ENCODE results near the gene SLC24A1. TPM values are rescaled to one million over a fixed set of nuclear protein-coding genes. Genes with fewer than 3 reads are reported as not detected.
"Not testable (repeated sequence)": the region's sequence is repeated elsewhere in the genome, so short reads cannot be mapped to it uniquely, and the experiment has no call there.

SLC24A1 gene
- total RNA-seq, 1 donor from 2014 or later = 3.0 TPM

DNA sequence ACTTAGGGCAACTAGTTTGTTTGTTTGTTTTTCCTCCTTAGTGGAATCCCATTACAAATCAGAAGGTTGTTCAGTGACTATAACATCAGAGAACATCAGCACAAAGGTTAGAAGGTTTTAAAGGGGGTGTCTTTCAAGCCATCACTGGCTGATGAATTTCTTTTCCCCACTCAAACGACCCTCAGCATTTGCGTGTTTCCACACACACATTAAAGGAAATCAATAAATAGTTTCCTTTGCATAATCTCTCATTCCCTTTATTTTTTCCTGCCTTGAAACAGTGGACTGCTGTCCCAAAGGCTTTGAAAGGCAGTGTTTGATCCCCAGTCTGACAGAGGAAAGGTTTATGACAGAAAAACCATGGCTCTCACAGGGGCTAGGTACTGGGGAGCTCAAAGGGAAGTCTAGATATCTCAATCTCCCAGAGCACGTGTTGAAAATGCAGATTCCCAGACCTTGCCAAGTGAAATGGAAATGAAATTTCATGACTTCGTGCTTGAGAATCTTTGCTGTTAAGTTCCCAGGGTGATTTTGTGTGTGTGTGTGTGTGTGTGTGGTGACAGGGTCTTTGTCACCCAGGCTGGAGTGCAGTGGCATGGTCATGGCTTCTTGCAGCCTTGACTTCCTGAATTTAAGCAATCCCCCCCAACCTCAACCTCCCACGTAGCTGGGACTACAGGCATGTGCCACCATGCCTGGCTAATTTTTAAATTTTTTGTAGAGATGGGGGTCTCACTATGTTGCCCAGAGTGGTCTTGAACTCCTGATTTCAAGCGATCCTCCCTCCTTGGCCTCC, 8.6 kb upstream of the SLC24A1 start:
- DNase-seq (ENCODE audit: low spot score) = no peak
- intact Hi-C loops (cut with DNase I) = no loop called here

DNA sequence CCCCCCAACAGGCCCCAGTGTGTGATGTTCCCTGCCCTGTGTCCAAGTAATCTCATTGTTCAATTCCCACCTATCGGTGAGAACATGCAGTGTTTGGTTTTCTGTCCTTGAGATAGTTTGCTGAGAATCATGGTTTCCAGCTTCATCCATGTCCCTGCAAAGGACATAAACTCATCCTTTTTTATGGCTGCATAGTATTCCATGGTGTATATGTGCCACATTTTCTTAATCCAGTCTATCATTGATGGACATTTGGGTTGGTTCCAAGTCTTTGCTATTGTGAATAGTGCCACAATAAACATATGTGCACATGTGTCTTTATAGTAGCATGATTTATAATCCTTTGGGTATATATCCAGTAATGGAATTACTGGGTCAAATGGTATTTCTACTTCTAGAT, 5.9 kb upstream of the SLC24A1 start:
- intact Hi-C loops (cut with DNase I); DNase-seq (ENCODE audit: low spot score): not testable (repeated sequence)

DNA sequence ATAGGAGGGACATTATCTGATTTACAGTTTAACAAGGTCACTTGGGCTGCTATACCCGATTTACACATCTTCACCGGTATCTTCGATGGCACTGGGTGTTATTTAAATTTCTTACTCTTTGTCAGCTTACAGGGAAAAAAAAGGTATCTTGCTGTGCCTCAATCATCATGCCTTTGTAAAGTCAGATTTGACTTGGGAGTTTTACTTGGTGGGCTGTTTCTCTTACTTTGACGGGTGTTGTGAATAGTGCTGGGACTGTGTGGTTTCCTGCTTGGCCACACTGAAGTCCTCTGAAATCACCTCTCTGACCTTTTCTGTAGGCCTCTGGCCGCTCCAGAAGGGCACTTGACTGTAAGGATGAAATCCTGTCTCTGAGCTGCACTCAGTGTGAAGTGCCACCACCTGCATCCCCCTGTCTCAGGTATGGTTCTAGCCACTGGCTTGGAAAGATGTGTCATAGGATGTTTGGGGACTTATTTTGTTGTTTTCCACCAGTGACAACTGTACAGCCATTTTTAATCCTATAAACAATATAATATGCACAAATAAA, 3.1 kb upstream of the SLC24A1 start:
- DNase-seq (ENCODE audit: low spot score) = no peak
- intact Hi-C loops (cut with DNase I) = no loop called here

- intact Hi-C loops (cut with DNase I) = no loop called here
- no peak for DNase-seq (ENCODE audit: low spot score)
Observed at GRCh38 chr15:65619626-65620290, 2.0 kb upstream of the SLC24A1 start.

- no peak for DNase-seq (ENCODE audit: low spot score)
- intact Hi-C loops (cut with DNase I) = no loop called here
Observed at GRCh38 chr15:65620833-65621232, 905 bp upstream of the SLC24A1 start.

- DNase-seq (ENCODE audit: low spot score) = no peak
- intact Hi-C loops (cut with DNase I) = no loop called here
Observed at GRCh38 chr15:65623103-65623502, 1.4 kb downstream of the SLC24A1 start.

- intact Hi-C loops (cut with DNase I) = no loop called here
- no peak for DNase-seq (ENCODE audit: low spot score)
Observed at GRCh38 chr15:65626856-65627255, 5.1 kb downstream of the SLC24A1 start.

DNA sequence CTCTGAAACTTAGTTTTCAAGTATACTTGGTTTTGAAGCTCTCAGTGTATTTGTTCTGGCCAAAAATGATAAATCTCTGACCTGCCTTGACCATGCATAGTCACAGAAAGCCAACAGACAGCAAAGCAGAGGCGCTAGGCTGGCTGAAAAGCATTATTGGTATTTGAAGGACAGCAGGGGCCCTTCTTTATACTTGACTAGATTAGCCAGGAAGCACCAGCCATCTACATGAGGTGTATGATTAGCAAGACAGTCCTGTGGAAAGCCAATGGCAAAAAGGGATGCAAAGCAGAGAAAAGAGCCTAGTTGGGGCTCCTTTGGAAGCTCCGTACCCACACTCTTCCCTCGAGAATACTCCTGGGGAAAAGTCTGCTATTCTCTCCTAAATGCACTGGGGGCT, 7.8 kb downstream of the SLC24A1 start:
- no peak for DNase-seq (ENCODE audit: low spot score)
- intact Hi-C loops (cut with DNase I) = no loop called here

GRCh38 chr15:65630760-65631159, 9.0 kb downstream of the SLC24A1 start:
- intact Hi-C loops (cut with DNase I) = loop anchor here (10.0 kb wide), 1 partner anchor 664 kb away; the partner anchor contains the start of gene DIS3L
- DNase-seq (ENCODE audit: low spot score) = no peak

- DNase-seq (ENCODE audit: low spot score) = no peak
- intact Hi-C loops (cut with DNase I) = loop anchor here (10.0 kb wide), 1 partner anchor 663 kb away; the partner anchor contains the start of gene DIS3L
Observed at GRCh38 chr15:65631503-65631902, 9.8 kb downstream of the SLC24A1 start.

- intact Hi-C loops (cut with DNase I) = loop anchor here (10.0 kb wide), 1 partner anchor 662 kb away; the partner anchor contains the start of gene DIS3L
- no peak for DNase-seq (ENCODE audit: low spot score)
Observed at GRCh38 chr15:65632780-65633375, 11.1 kb downstream of the SLC24A1 start.

DNA sequence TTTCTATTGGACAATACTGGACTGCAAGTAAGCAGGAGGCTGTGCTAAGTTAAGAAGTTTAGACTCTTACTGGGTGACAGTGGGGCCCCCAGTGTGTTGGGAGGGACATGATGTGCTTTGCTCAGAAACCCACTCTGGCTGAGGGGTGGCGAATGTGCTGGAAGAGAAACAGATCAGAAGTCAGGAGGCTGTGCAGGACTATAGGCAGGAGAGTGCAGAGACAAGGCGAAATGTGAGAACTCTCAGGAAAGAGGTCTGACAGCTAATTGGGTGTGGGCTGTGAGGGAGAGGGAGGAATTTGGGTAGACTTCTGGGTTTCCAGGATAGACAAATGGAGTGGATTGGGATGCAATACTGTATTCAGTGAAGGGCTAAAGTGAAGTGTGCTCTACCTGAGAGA, 12.0 kb downstream of the SLC24A1 start:
- DNase-seq (ENCODE audit: low spot score) = no peak
- intact Hi-C loops (cut with DNase I) = loop anchor here (10.0 kb wide), 1 partner anchor 661 kb away; the partner anchor contains the start of gene DIS3L

GRCh38 chr15:65634356-65634755, 12.6 kb downstream of the SLC24A1 start:
- intact Hi-C loops (cut with DNase I) = loop anchor here (10.0 kb wide), 1 partner anchor 660 kb away; the partner anchor contains the start of gene DIS3L
- DNase-seq (ENCODE audit: low spot score) = no peak

DNA sequence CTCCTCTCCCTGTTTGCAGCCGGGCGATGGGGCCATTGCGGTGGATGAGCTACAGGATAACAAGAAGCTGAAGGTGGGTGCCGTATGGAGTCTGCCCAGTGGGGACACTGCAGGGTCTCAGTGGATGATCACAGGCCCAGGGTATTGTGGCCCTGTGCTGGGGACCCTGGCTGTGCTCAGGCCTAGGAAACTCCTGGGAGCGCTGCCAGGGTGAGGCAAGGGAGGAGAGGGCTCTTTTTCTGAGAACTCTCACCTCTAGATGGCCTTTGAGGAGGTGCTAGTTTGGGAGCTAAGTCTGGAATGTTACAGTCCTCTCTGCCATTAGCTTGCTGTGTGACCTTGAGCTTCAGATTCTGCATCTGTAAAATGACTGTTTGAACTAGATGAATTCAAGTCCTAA, 16.4 kb downstream of the SLC24A1 start:
- no peak for DNase-seq (ENCODE audit: low spot score)
- intact Hi-C loops (cut with DNase I) = loop anchor here (5.0 to 10.0 kb wide), 2 partner anchors 219 to 657 kb away; partner anchors contain the start of gene DIS3L

GRCh38 chr15:65638681-65639089, 16.9 kb downstream of the SLC24A1 start:
- intact Hi-C loops (cut with DNase I) = loop anchor here (5.0 to 10.0 kb wide), 2 partner anchors 219 to 656 kb away; partner anchors contain the start of gene DIS3L
- no peak for DNase-seq (ENCODE audit: low spot score)

- intact Hi-C loops (cut with DNase I) = loop anchor here (5.0 to 10.0 kb wide), 2 partner anchors 218 to 655 kb away; partner anchors contain the start of gene DIS3L
- no peak for DNase-seq (ENCODE audit: low spot score)
Observed at GRCh38 chr15:65639509-65639908, 17.8 kb downstream of the SLC24A1 start.

DNA sequence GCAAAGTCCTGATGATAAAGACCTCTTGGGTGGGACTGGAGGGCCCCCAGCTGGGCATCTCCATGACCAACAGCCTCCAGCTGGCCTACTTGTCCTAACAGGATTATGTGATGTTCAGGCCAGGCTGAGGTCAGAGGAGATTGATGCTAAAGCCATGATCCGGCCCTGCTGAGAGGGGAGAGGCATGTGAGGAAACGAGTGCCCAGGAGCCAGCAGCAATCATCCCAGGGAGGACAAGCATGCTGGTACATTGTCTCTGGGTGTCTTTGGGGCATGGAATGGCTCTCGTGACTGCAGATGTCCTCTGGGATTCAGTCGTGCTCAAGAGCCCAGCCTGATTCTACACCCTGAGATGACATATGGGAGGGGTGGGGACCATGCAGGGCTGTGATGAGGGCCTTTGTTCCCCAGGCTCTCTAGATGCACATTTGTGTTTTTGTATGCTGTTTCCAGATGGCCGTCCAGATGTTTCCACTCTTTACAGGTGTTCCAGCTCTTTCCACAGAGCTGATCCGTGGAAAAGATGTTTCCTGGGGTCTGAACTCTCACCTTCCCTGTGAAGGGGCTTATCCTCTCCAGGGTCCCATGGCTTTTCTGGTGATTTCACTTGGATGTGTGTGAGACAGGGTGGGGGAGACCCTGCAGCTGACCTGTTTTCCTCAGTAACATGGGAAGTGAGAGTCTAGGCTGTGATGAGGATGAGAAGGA, 20.2 kb downstream of the SLC24A1 start:
- no peak for DNase-seq (ENCODE audit: low spot score)
- intact Hi-C loops (cut with DNase I) = no loop called here

GRCh38 chr15:65642594-65642993, 20.9 kb downstream of the SLC24A1 start:
- intact Hi-C loops (cut with DNase I) = no loop called here
- no peak for DNase-seq (ENCODE audit: low spot score)

DNA sequence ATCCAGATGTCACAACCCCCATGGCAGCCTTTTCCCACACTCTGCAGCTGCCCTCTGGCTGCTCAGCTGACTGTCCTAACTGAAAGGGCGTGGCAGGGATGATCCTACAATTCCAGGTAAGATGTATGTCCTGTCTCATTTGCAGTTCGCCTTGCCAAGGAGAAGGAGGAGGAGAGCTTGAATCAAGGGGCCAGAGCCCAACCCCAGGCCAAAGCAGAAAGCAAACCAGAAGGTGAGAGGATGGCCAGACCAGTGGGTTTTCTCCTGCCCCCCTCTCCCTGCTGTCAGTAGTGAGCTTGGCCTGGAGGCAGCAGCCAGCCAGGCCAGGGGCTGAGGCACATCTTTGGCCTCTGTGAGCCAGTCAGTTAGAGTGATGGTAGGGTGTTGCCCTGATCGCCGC, 22.5 kb downstream of the SLC24A1 start:
- intact Hi-C loops (cut with DNase I) = no loop called here
- DNase-seq (ENCODE audit: low spot score) = no peak
